GM18511 (cell line): ENCODE measurements around the gene DDX56.
"Not testable (repeated sequence)": the region's sequence is repeated elsewhere in the genome, so short reads cannot be mapped to it uniquely, and the experiment has no call there.

Experiments used
- ATAC-seq: cut with Tn5 transposase; IDR thresholded peaks from one replicate; pipeline ENCODE4 v1.9.1; 2021; ENCODE audit warnings: mild to moderate bottlenecking, moderate library complexity; ENCODE audit not compliant: unreplicated experiment

The DDX56 gene

GRCh38 chr7:44564606-44565005 lies 9.1 kb downstream of the DDX56 start:
- ATAC-seq, result no peak

- no peak for ATAC-seq
Observed at GRCh38 chr7:44563171-44563679, 10.5 kb downstream of the DDX56 start.

GRCh38 chr7:44562622-44562962 lies 11.1 kb downstream of the DDX56 start:
- not testable (repeated sequence) for ATAC-seq

- no peak for ATAC-seq
Observed at GRCh38 chr7:44561962-44562621, 11.6 kb downstream of the DDX56 start.

- ATAC-seq, result no peak
Observed at GRCh38 chr7:44561481-44561880, 12.2 kb downstream of the DDX56 start.

- no peak for ATAC-seq
Observed at GRCh38 chr7:44559485-44559884, 14.2 kb downstream of the DDX56 start.

GRCh38 chr7:44557485-44557884 lies 16.2 kb downstream of the DDX56 start:
- ATAC-seq, result no peak

GRCh38 chr7:44555350-44555749 lies 18.4 kb downstream of the DDX56 start:
- no peak for ATAC-seq

- ATAC-seq, result not testable (repeated sequence)
Observed at GRCh38 chr7:44552473-44553005, 21.2 kb downstream of the DDX56 start.

- no peak for ATAC-seq
Observed at GRCh38 chr7:44549457-44549856, 24.3 kb downstream of the DDX56 start.

- no peak for ATAC-seq
Observed at GRCh38 chr7:44548893-44549292, 24.8 kb downstream of the DDX56 start.

GRCh38 chr7:44547536-44548231 lies 26.0 kb downstream of the DDX56 start:
- ATAC-seq, result no peak

GRCh38 chr7:44541876-44542610 lies 31.7 kb downstream of the DDX56 start:
- no peak for ATAC-seq

GRCh38 chr7:44541028-44541869 lies 32.5 kb downstream of the DDX56 start, which contains the start of gene NPC1L1:
Gene NPC1L1, minus strand, starts transcription at chr7:44541330. Its CDS starts 71 bp downstream, at chr7:44541259.
- ATAC-seq, result no peak

- no peak for ATAC-seq
Observed at GRCh38 chr7:44540592-44541027, 33.1 kb downstream of the DDX56 start.

GRCh38 chr7:44539669-44540506 lies 33.8 kb downstream of the DDX56 start:
- ATAC-seq, result no peak

GRCh38 chr7:44538798-44539668 lies 34.7 kb downstream of the DDX56 start:
- no peak for ATAC-seq

GRCh38 chr7:44538093-44538797 lies 35.5 kb downstream of the DDX56 start:
- no peak for ATAC-seq
